Vagina (tissue), 2 donors: ENCODE measurements around the gene SLC16A1.
"Not testable (repeated sequence)": the region's sequence is repeated elsewhere in the genome, so short reads cannot be mapped to it uniquely, and the experiment has no call there.

ENCODE experiments used
- CTCF ChIP-seq, 3 experiments: fragments of 450-650 bp in 2 of 3; fragments of 200-600 bp in 1 of 3; sonication (generic) in 1 of 3; IDR thresholded peaks; one replicate each; pipeline ENCODE4 v1.5.1; 2017 to 2019; ENCODE audit warnings: antibody characterized with exemption in 3 of 3, mild to moderate bottlenecking in 2 of 3, moderate library complexity in 2 of 3
- POLR2A ChIP-seq, 2 donors: fragments of 450-650 bp; IDR thresholded peaks; one replicate each; pipeline ENCODE4 v1.6.1; 2017; ENCODE audit warnings: antibody characterized with exemption in 2 of 2, mild to moderate bottlenecking in 2 of 2, moderate library complexity in 2 of 2

GRCh38 chr1:112958236-112958635 lies 2.2 kb upstream of the SLC16A1 start:
- not testable (repeated sequence) for TF ChIP-seq CTCF, POLR2A (IDR thresholded peaks at IDR 0.05)
